GM12878 (cell line): ENCODE data around the gene NCLN. TPM values are rescaled to one million over a fixed set of nuclear protein-coding genes. Genes with fewer than 3 reads are reported as not detected.

Experiments
- CBX3 ChIP-seq: fragments of 200-600 bp; sonication (generic); IDR thresholded peaks from 2 replicates; pipeline ENCODE4 v1.6.1; 2016; ENCODE audit warnings: low read depth, borderline replicate concordance
- CUX1 ChIP-seq: IDR thresholded peaks from 2 replicates; pipeline ENCODE4 v1.6.1; 2012; ENCODE audit warnings: improper control_type of control experiment, low read depth, low read length; ENCODE audit not compliant: insufficient replicate concordance
- EGR1 ChIP-seq, 2 experiments: IDR thresholded peaks; 1 replicate in 1 of 2; 2 replicates in 1 of 2; pipeline ENCODE4 v1.6.1; 2011 to 2012; ENCODE audit warnings: low read depth in 2 of 2, low read length in 2 of 2, borderline replicate concordance in 1 of 2, mild to moderate bottlenecking in 1 of 2, moderate library complexity in 1 of 2
- EP300 ChIP-seq, 2 experiments: fragments of 150-350 bp in 1 of 2; IDR thresholded peaks; 2 replicates each; pipeline ENCODE4 v1.6.1; 2011 to 2012; ENCODE audit warnings: low read depth in 2 of 2, low read length in 2 of 2, borderline replicate concordance in 1 of 2, improper control_type of control experiment in 1 of 2, inconsistent platforms in 1 of 2; ENCODE audit not compliant: control insufficient read depth in 1 of 2
- FOXM1 ChIP-seq: IDR thresholded peaks from 2 replicates; pipeline ENCODE4 v1.6.1; 2012; ENCODE audit warnings: low read depth, mild to moderate bottlenecking, inconsistent platforms, low read length, moderate library complexity
- IKZF2 ChIP-seq, 2 experiments: fragments of 450-650 bp; IDR thresholded peaks; 2 replicates each; pipeline ENCODE4 v1.6.1; 2017; ENCODE audit warnings: mild to moderate bottlenecking in 2 of 2, moderate library complexity in 2 of 2
- IRF5 ChIP-seq: fragments of 450-650 bp; IDR thresholded peaks from 2 replicates; pipeline ENCODE4 v1.6.1; 2017; ENCODE audit warnings: borderline replicate concordance
- KDM1A ChIP-seq: fragments of 200-600 bp; sonication (generic); IDR thresholded peaks from 2 replicates; pipeline ENCODE4 v1.6.1; 2016; ENCODE audit warnings: borderline replicate concordance
- RAD21 ChIP-seq: IDR thresholded peaks from 2 replicates; pipeline ENCODE4 v1.6.1; 2011; ENCODE audit warnings: mild to moderate bottlenecking, low read depth, low read length, moderate library complexity; ENCODE audit not compliant: insufficient read depth
- SREBF2 ChIP-seq: IDR thresholded peaks from 2 replicates; pipeline ENCODE4 v1.6.1; 2012; ENCODE audit warnings: mild to moderate bottlenecking, low read length
- TBL1XR1 ChIP-seq: IDR thresholded peaks from 2 replicates; pipeline ENCODE4 v1.6.1; 2012; ENCODE audit warnings: low read depth, low read length, improper control_type of control experiment
- ZNF274 ChIP-seq: IDR thresholded peaks from one replicate; pipeline ENCODE4 v1.8.0; 2011; ENCODE audit not compliant: insufficient read length, insufficient read depth
- ZNF384 ChIP-seq: IDR thresholded peaks from 2 replicates; pipeline ENCODE4 v1.6.1; 2012; ENCODE audit warnings: low read depth, mild to moderate bottlenecking, low read length, improper control_type of control experiment, borderline replicate concordance
- polyA plus RNA-seq, 11 experiments: library from polyadenylated mRNA; depleted of rRNA in 4 of 11; unstranded in 6 of 11; stranded (reverse) in 5 of 11; fragments of >200 nt; fragmentation: Nextera tagmentation in 4 of 11; fragmentation: Illumina TruSeq in 1 of 11; extraction: Ambion mirVana in 4 of 11; extraction: Trizol in 1 of 11; gene quantifications; 1 replicate in 1 of 11; 2 replicates in 10 of 11; pipeline versions ENCODE4 v1.2.1 to v1.2.3, GENCODE V29; 2011 to 2016; ENCODE audit warnings: inconsistent platforms in 2 of 11, missing spikeins in 2 of 11, low read depth in 1 of 11
- total RNA-seq, 4 experiments: library from RNA; depleted of rRNA in 3 of 4; stranded (reverse); fragments of >200 nt in 3 of 4; fragmentation: Illumina TruSeq in 1 of 4; extraction: Trizol in 1 of 4; gene quantifications; 2 replicates each; pipeline versions ENCODE4 v1.2.1 to v1.2.3, GENCODE V29; 2013 to 2021
- TF ChIP-seq, protein P1 (sequence below), 3 experiments: IDR thresholded peaks in 2 of 3; conservative IDR thresholded peaks in 1 of 3; 2 replicates each; pipeline ENCODE4 v1.5.1; 2011; ENCODE audit warnings: low read depth in 3 of 3, low read length in 3 of 3, mild to moderate bottlenecking in 3 of 3, control low read depth in 2 of 3, moderate library complexity in 2 of 3, inconsistent platforms in 1 of 3, mixed read lengths in 1 of 3; ENCODE audit not compliant: control insufficient read depth in 2 of 3, insufficient read depth in 1 of 3; ENCODE audit errors: extremely low read depth in 1 of 3
- TF ChIP-seq, protein P2 (sequence below): fragments of 450-650 bp; IDR thresholded peaks from 2 replicates; pipeline ENCODE4 v1.6.1; 2017; ENCODE audit warnings: mild to moderate bottlenecking, moderate library complexity
- TF ChIP-seq, protein P3 (sequence below): IDR thresholded peaks from 2 replicates; pipeline ENCODE4 v1.6.1; 2012; ENCODE audit warnings: low read depth, low read length, improper control_type of control experiment

Gene NCLN
- total and polyA plus RNA-seq, 10 of the 15 experiments (the other 5 are each of a cell fraction or from before 2014, with no cell fraction given), result 2.2 to 79.1 (median 36.0) TPM

- TF ChIP-seq, protein P1, sequence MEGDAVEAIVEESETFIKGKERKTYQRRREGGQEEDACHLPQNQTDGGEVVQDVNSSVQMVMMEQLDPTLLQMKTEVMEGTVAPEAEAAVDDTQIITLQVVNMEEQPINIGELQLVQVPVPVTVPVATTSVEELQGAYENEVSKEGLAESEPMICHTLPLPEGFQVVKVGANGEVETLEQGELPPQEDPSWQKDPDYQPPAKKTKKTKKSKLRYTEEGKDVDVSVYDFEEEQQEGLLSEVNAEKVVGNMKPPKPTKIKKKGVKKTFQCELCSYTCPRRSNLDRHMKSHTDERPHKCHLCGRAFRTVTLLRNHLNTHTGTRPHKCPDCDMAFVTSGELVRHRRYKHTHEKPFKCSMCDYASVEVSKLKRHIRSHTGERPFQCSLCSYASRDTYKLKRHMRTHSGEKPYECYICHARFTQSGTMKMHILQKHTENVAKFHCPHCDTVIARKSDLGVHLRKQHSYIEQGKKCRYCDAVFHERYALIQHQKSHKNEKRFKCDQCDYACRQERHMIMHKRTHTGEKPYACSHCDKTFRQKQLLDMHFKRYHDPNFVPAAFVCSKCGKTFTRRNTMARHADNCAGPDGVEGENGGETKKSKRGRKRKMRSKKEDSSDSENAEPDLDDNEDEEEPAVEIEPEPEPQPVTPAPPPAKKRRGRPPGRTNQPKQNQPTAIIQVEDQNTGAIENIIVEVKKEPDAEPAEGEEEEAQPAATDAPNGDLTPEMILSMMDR (IDR thresholded peaks at IDR 0.05 in 2 of 3, conservative IDR thresholded peaks at IDR 0.05 in 1 of 3; ENCODE audit: control insufficient read depth in 2 of 3, extremely low read depth in 1 of 3, insufficient read depth in 1 of 3, low read depth in 3 of 3, low read length in 3 of 3), result peak in 2 of 3 experiments; percentile 15 to 23; a peak in 2 of 6 replicates
- TF ChIP-seq, protein P2, sequence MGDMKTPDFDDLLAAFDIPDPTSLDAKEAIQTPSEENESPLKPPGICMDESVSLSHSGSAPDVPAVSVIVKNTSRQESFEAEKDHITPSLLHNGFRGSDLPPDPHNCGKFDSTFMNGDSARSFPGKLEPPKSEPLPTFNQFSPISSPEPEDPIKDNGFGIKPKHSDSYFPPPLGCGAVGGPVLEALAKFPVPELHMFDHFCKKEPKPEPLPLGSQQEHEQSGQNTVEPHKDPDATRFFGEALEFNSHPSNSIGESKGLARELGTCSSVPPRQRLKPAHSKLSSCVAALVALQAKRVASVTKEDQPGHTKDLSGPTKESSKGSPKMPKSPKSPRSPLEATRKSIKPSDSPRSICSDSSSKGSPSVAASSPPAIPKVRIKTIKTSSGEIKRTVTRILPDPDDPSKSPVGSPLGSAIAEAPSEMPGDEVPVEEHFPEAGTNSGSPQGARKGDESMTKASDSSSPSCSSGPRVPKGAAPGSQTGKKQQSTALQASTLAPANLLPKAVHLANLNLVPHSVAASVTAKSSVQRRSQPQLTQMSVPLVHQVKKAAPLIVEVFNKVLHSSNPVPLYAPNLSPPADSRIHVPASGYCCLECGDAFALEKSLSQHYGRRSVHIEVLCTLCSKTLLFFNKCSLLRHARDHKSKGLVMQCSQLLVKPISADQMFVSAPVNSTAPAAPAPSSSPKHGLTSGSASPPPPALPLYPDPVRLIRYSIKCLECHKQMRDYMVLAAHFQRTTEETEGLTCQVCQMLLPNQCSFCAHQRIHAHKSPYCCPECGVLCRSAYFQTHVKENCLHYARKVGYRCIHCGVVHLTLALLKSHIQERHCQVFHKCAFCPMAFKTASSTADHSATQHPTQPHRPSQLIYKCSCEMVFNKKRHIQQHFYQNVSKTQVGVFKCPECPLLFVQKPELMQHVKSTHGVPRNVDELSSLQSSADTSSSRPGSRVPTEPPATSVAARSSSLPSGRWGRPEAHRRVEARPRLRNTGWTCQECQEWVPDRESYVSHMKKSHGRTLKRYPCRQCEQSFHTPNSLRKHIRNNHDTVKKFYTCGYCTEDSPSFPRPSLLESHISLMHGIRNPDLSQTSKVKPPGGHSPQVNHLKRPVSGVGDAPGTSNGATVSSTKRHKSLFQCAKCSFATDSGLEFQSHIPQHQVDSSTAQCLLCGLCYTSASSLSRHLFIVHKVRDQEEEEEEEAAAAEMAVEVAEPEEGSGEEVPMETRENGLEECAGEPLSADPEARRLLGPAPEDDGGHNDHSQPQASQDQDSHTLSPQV, result no peak
- TF ChIP-seq CBX3, result no peak
- no peak for TF ChIP-seq KDM1A
- no peak for TF ChIP-seq EP300 (IDR thresholded peaks at IDR 0.05; ENCODE audit: borderline replicate concordance in 1 of 2, control insufficient read depth in 1 of 2, low read depth in 2 of 2, low read length in 2 of 2)
- no peak for TF ChIP-seq ZNF274
- no peak for TF ChIP-seq SREBF2
- TF ChIP-seq, protein P3, sequence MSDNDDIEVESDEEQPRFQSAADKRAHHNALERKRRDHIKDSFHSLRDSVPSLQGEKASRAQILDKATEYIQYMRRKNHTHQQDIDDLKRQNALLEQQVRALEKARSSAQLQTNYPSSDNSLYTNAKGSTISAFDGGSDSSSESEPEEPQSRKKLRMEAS, result no peak
- TF ChIP-seq EGR1 (IDR thresholded peaks at IDR 0.05; ENCODE audit: borderline replicate concordance in 1 of 2, low read depth in 2 of 2, low read length in 2 of 2), result no peak
- 0 out of 2 replicates have a peak, but pooled peaks have one; percentile 9 for TF ChIP-seq RAD21
- TF ChIP-seq ZNF384, result no peak
- TF ChIP-seq TBL1XR1, result no peak
- no peak for TF ChIP-seq CUX1
- no peak for TF ChIP-seq IKZF2 (IDR thresholded peaks at IDR 0.05)
- no peak for TF ChIP-seq FOXM1
- TF ChIP-seq IRF5, result no peak
Observed at GRCh38 chr19:3178377-3178972, 7.3 kb upstream of the NCLN start, which contains the start of gene S1PR4 (continued).
